Measurements from ENCODE around the gene ULK1. TPM values are rescaled to one million over a fixed set of nuclear protein-coding genes. Genes with fewer than 3 reads are reported as not detected.

ULK1 gene
- total RNA-seq, 1 experiment from 2014 or later = 15.7 TPM

- Histone ChIP-seq H3K79me2 (ENCODE audit: low read length) (peaks cover 43% of the 10 kb centered on the region), H3K9ac (ENCODE audit: low read length) (peak overlapping the region; percentile 100), H3K4me3 (ENCODE audit: low read length) (peak overlapping the region; percentile 90), H3K4me2 (ENCODE audit: low read length) (peak overlapping the region; percentile 96), H3K27ac (ENCODE audit: low read length) (no peak overlapping the region), H3F3A (ENCODE audit: low read length, unreplicated experiment) (no peaks in the 10 kb centered on the region), H3K4me1 (ENCODE audit: insufficient read depth, low read length) (peaks cover 14% of the 10 kb centered on the region), H3K36me3 (ENCODE audit: low read depth, low read length) (peaks cover 33% of the 10 kb centered on the region), H3K9me2 (replicated peaks; ENCODE audit: low read length) (no peaks in the 10 kb centered on the region), H2AFZ (ENCODE audit: low read length) (no peak overlapping the region), H3K9me3 (ENCODE audit: low read length) (no peaks in the 10 kb centered on the region), H4K20me1 (ENCODE audit: low read length) (peaks cover 14% of the 10 kb centered on the region; the same call in 1 of the 2 replicates), H3K27me3 (ENCODE audit: low read length) (no peaks in the 10 kb centered on the region)
- intact Hi-C loops (cut with micrococcal nuclease) = no loop called here
- BruUV-seq (replicated peaks) = no TSS peak
- TF ChIP-seq, protein P1, sequence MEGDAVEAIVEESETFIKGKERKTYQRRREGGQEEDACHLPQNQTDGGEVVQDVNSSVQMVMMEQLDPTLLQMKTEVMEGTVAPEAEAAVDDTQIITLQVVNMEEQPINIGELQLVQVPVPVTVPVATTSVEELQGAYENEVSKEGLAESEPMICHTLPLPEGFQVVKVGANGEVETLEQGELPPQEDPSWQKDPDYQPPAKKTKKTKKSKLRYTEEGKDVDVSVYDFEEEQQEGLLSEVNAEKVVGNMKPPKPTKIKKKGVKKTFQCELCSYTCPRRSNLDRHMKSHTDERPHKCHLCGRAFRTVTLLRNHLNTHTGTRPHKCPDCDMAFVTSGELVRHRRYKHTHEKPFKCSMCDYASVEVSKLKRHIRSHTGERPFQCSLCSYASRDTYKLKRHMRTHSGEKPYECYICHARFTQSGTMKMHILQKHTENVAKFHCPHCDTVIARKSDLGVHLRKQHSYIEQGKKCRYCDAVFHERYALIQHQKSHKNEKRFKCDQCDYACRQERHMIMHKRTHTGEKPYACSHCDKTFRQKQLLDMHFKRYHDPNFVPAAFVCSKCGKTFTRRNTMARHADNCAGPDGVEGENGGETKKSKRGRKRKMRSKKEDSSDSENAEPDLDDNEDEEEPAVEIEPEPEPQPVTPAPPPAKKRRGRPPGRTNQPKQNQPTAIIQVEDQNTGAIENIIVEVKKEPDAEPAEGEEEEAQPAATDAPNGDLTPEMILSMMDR (conservative IDR thresholded peaks at IDR 0.05; ENCODE audit: low read depth, low read length) = no peak
- TF ChIP-seq EZH2phosphoT487 (IDR thresholded peaks at IDR 0.05; ENCODE audit: borderline replicate concordance, low read length) (no peak), EZH2 (IDR thresholded peaks at IDR 0.05; ENCODE audit: low read length, unreplicated experiment) (no peak)
- ChIA-PET POLR2A (ENCODE audit: unreplicated experiment) (no interaction called here), CTCF (no interaction called here)
- DNase-seq = no peak
- ATAC-seq = no peak
These were observed 36.1 kb downstream of the ULK1 start for GRCh38 chr12:131930510-131930909.

- BruUV-seq (replicated peaks) = no TSS peak
- TF ChIP-seq, protein P1 (conservative IDR thresholded peaks at IDR 0.05; ENCODE audit: low read depth, low read length) = no peak
- TF ChIP-seq EZH2phosphoT487 (IDR thresholded peaks at IDR 0.05; ENCODE audit: borderline replicate concordance, low read length) (no peak), EZH2 (IDR thresholded peaks at IDR 0.05; ENCODE audit: low read length, unreplicated experiment) (no peak)
- H3K79me2 ChIP-seq (ENCODE audit: low read length) = peaks cover 43% of the 10 kb centered on the region
- no peak for DNase-seq
- peaks cover 14% of the 10 kb centered on the region; the same call in 1 of the 2 replicates for H4K20me1 ChIP-seq (ENCODE audit: low read length)
- no peak overlapping the region for H3K9ac ChIP-seq (ENCODE audit: low read length)
- no peaks in the 10 kb centered on the region for H3F3A ChIP-seq (ENCODE audit: low read length, unreplicated experiment)
- peaks cover 11% of the 10 kb centered on the region for H3K4me1 ChIP-seq (ENCODE audit: insufficient read depth, low read length)
- intact Hi-C loops (cut with micrococcal nuclease) = no loop called here
- no peak for ATAC-seq
- H3K4me2 ChIP-seq (ENCODE audit: low read length) = no peak overlapping the region
- no peak overlapping the region for H3K4me3 ChIP-seq (ENCODE audit: low read length)
- H3K27me3 ChIP-seq (ENCODE audit: low read length) = no peaks in the 10 kb centered on the region
- H3K36me3 ChIP-seq (ENCODE audit: low read depth, low read length) = peaks cover 46% of the 10 kb centered on the region
- no peaks in the 10 kb centered on the region for H3K9me2 ChIP-seq (replicated peaks; ENCODE audit: low read length)
- ChIA-PET CTCF (no interaction called here), POLR2A (ENCODE audit: unreplicated experiment) (no interaction called here)
- no peaks in the 10 kb centered on the region for H3K9me3 ChIP-seq (ENCODE audit: low read length)
- no peak overlapping the region for H2AFZ ChIP-seq (ENCODE audit: low read length)
- no peak overlapping the region for H3K27ac ChIP-seq (ENCODE audit: low read length)
These were observed 39.0 kb downstream of the ULK1 start for GRCh38 chr12:131933387-131933786.

GRCh38 chr12:131934535-131934934 lies 40.1 kb downstream of the ULK1 start:
- Histone ChIP-seq H3K36me3 (ENCODE audit: low read depth, low read length) (peaks cover 53% of the 10 kb centered on the region), H3K79me2 (ENCODE audit: low read length) (peaks cover 38% of the 10 kb centered on the region), H3K9me2 (replicated peaks; ENCODE audit: low read length) (no peaks in the 10 kb centered on the region), H3K4me3 (ENCODE audit: low read length) (no peak overlapping the region), H3K4me2 (ENCODE audit: low read length) (no peak overlapping the region), H3K9me3 (ENCODE audit: low read length) (no peaks in the 10 kb centered on the region), H3K9ac (ENCODE audit: low read length) (no peak overlapping the region), H3K27ac (ENCODE audit: low read length) (no peak overlapping the region), H2AFZ (ENCODE audit: low read length) (no peak overlapping the region), H3K27me3 (ENCODE audit: low read length) (no peaks in the 10 kb centered on the region), H4K20me1 (ENCODE audit: low read length) (peaks cover 14% of the 10 kb centered on the region; the same call in 1 of the 2 replicates), H3F3A (ENCODE audit: low read length, unreplicated experiment) (no peaks in the 10 kb centered on the region), H3K4me1 (ENCODE audit: insufficient read depth, low read length) (peaks cover 11% of the 10 kb centered on the region)
- no TSS peak for BruUV-seq (replicated peaks)
- no peak for ATAC-seq
- TF ChIP-seq EZH2phosphoT487 (IDR thresholded peaks at IDR 0.05; ENCODE audit: borderline replicate concordance, low read length) (no peak), EZH2 (IDR thresholded peaks at IDR 0.05; ENCODE audit: low read length, unreplicated experiment) (no peak)
- TF ChIP-seq, protein P1 (conservative IDR thresholded peaks at IDR 0.05; ENCODE audit: low read depth, low read length) = no peak
- POLR2A ChIA-PET (ENCODE audit: unreplicated experiment) = no interaction called here
- intact Hi-C loops (cut with micrococcal nuclease) = no loop called here
- CTCF ChIA-PET = no interaction called here
- no peak for DNase-seq

Measured in PC-3 (cell line).